WTC11 (cell line): ENCODE data around the gene SLC26A3. TPM values are rescaled to one million over a fixed set of nuclear protein-coding genes. Genes with fewer than 3 reads are reported as not detected.

ENCODE experiments used
- ATAC-seq: fragments of 200-7000 bp; cut with Tn5 transposase; 2 replicates; pipeline ENCODE4 v1.10.0; 2021; ENCODE audit warnings: mild to moderate bottlenecking, moderate library complexity
- CTCF ChIA-PET: fragments of 300-600 bp; sonication (Branson Sonifier 250); formaldehyde crosslinking; loops from one replicate; lab custom pipeline; 2021; ENCODE audit warnings: antibody characterized with exemption; lab: Charles Lee
- POLR2A ChIA-PET: fragments of 350-600 bp; sonication (Branson Sonifier 250); formaldehyde crosslinking; loops from one replicate; lab custom pipeline; 2021; ENCODE audit warnings: antibody characterized with exemption; lab: Charles Lee
- DNase-seq: peaks from one replicate; pipeline ENCODE4 v3.0.0; 2021; ENCODE audit warnings: low spot score
- H3K27ac Mint-ChIP-seq: 2 replicates; pipeline ENCODE4 v1.8.0; 2021; ENCODE audit warnings: mixed read lengths
- H3K27me3 Mint-ChIP-seq: 2 replicates; pipeline ENCODE4 v1.8.0; 2021; ENCODE audit warnings: low read depth, mild to moderate bottlenecking, moderate library complexity, mixed read lengths
- H3K36me3 Mint-ChIP-seq: 2 replicates; pipeline ENCODE4 v1.8.0; 2021; ENCODE audit warnings: mixed read lengths
- H3K4me1 Mint-ChIP-seq: 2 replicates; pipeline ENCODE4 v1.8.0; 2022; ENCODE audit warnings: mixed read lengths
- H3K4me3 Mint-ChIP-seq: 2 replicates; pipeline ENCODE4 v1.8.0; 2021; ENCODE audit warnings: mild to moderate bottlenecking, moderate library complexity, mixed read lengths
- H3K9me3 Mint-ChIP-seq: 2 replicates; pipeline ENCODE4 v1.8.0; 2021; ENCODE audit warnings: mixed read lengths
- FOXP1 ChIP-seq: sonication (generic); formaldehyde crosslinking; IDR thresholded peaks from 2 replicates; pipeline ENCODE4 v1.8.0; 2022; ENCODE audit warnings: missing genetic modification reagents, mild to moderate bottlenecking, moderate library complexity, borderline replicate concordance
- GABPB1 ChIP-seq: sonication (generic); formaldehyde crosslinking; IDR thresholded peaks from 2 replicates; pipeline ENCODE4 v1.8.1; 2023; ENCODE audit warnings: mild to moderate bottlenecking, missing genetic modification reagents
- GRHL2 ChIP-seq: fragments of 250-450 bp; sonication (Bioruptor Pico); IDR thresholded peaks from 2 replicates; pipeline ENCODE4 v1.8.0; 2022; ENCODE audit warnings: mild to moderate bottlenecking, moderate library complexity; ENCODE audit not compliant: insufficient replicate concordance, severe bottlenecking
- IRF2 ChIP-seq: sonication (generic); formaldehyde crosslinking; IDR thresholded peaks from 2 replicates; pipeline ENCODE4 v1.8.0; 2022; ENCODE audit warnings: low read depth, missing genetic modification reagents, borderline replicate concordance
- JAZF1 ChIP-seq: fragments of 250-450 bp; sonication (Bioruptor Pico); IDR thresholded peaks from 2 replicates; pipeline ENCODE4 v1.9.0; 2021; ENCODE audit warnings: moderate library complexity, mild to moderate bottlenecking, inconsistent platforms
- MXD4 ChIP-seq: fragments of 250-450 bp; sonication (Bioruptor Pico); IDR thresholded peaks from 2 replicates; pipeline ENCODE4 v1.8.0; 2021; ENCODE audit warnings: mild to moderate bottlenecking, moderate library complexity, borderline replicate concordance
- NFYB ChIP-seq: sonication (generic); formaldehyde crosslinking; conservative IDR thresholded peaks from 2 replicates; pipeline ENCODE4 v1.8.0; 2022; ENCODE audit warnings: low read depth, missing genetic modification reagents
- NR2C2 ChIP-seq: sonication (generic); formaldehyde crosslinking; IDR thresholded peaks from 2 replicates; pipeline ENCODE4 v1.8.0; 2022; ENCODE audit warnings: mild to moderate bottlenecking, missing genetic modification reagents
- NR3C1 ChIP-seq: sonication (generic); formaldehyde crosslinking; conservative IDR thresholded peaks from 2 replicates; pipeline ENCODE4 v1.8.1; 2023; ENCODE audit warnings: low read depth, mild to moderate bottlenecking, missing genetic modification reagents
- OVOL2 ChIP-seq: fragments of 250-450 bp; sonication (Bioruptor Pico); IDR thresholded peaks from 2 replicates; pipeline ENCODE4 v1.9.0; 2021; ENCODE audit warnings: mild to moderate bottlenecking, borderline replicate concordance
- SMAD3 ChIP-seq: sonication (generic); formaldehyde crosslinking; IDR thresholded peaks from 2 replicates; pipeline ENCODE4 v1.8.0; 2022; ENCODE audit warnings: missing genetic modification reagents, mild to moderate bottlenecking, borderline replicate concordance
- SP1 ChIP-seq: sonication (generic); formaldehyde crosslinking; conservative IDR thresholded peaks from 2 replicates; pipeline ENCODE4 v1.8.1; 2022; ENCODE audit warnings: missing genetic modification reagents
- TEAD4 ChIP-seq: sonication (generic); formaldehyde crosslinking; IDR thresholded peaks from 2 replicates; pipeline ENCODE4 v1.8.0; 2022; ENCODE audit warnings: mild to moderate bottlenecking, missing genetic modification reagents
- ZBTB21 ChIP-seq: sonication (generic); formaldehyde crosslinking; IDR thresholded peaks from 2 replicates; pipeline ENCODE4 v1.8.1; 2023; ENCODE audit warnings: mild to moderate bottlenecking, missing genetic modification reagents, borderline replicate concordance
- ZNF138 ChIP-seq: sonication (generic); formaldehyde crosslinking; conservative IDR thresholded peaks from 2 replicates; pipeline ENCODE4 v1.8.1; 2022; ENCODE audit warnings: mild to moderate bottlenecking, moderate library complexity, missing genetic modification reagents
- ZNF416 ChIP-seq: fragments of 250-450 bp; sonication (Bioruptor Pico); IDR thresholded peaks from 2 replicates; pipeline ENCODE4 v1.9.0; 2021; ENCODE audit warnings: mild to moderate bottlenecking, inconsistent platforms
- total RNA-seq: library from RNA; stranded (reverse); gene quantifications from 3 replicates; pipeline ENCODE4 v1.2.3, GENCODE V29; 2021
- TF ChIP-seq, protein P1 (sequence below): sonication (generic); formaldehyde crosslinking; IDR thresholded peaks from 2 replicates; pipeline ENCODE4 v1.8.0; 2022; ENCODE audit warnings: mild to moderate bottlenecking, missing genetic modification reagents
- TF ChIP-seq, protein P2 (sequence below): fragments of 250-450 bp; sonication (Bioruptor Pico); IDR thresholded peaks from 2 replicates; pipeline ENCODE4 v1.9.0; 2021; ENCODE audit warnings: mild to moderate bottlenecking
- TF ChIP-seq, protein P3 (sequence below): sonication (generic); formaldehyde crosslinking; IDR thresholded peaks from 2 replicates; pipeline ENCODE4 v1.8.1; 2022; ENCODE audit warnings: mild to moderate bottlenecking, missing genetic modification reagents, moderate library complexity, borderline replicate concordance
- TF ChIP-seq, protein P4 (sequence below): sonication (generic); formaldehyde crosslinking; IDR thresholded peaks from 2 replicates; pipeline ENCODE4 v1.8.1; 2022; ENCODE audit warnings: low read depth, mild to moderate bottlenecking, moderate library complexity, missing genetic modification reagents, borderline replicate concordance
- TF ChIP-seq, protein P5 (sequence below): fragments of 250-450 bp; sonication (Bioruptor Pico); conservative IDR thresholded peaks from 2 replicates; pipeline ENCODE4 v1.9.0; 2021; ENCODE audit warnings: mild to moderate bottlenecking
- TF ChIP-seq, protein P6 (sequence below): fragments of 250-450 bp; sonication (Bioruptor Pico); IDR thresholded peaks from 2 replicates; pipeline ENCODE4 v1.9.0; 2021; ENCODE audit warnings: moderate library complexity, mild to moderate bottlenecking, inconsistent platforms, borderline replicate concordance
- TF ChIP-seq, protein P7 (sequence below): sonication (generic); formaldehyde crosslinking; IDR thresholded peaks from 2 replicates; pipeline ENCODE4 v1.8.0; 2022; ENCODE audit warnings: mild to moderate bottlenecking, missing genetic modification reagents
- TF ChIP-seq, protein P8 (sequence below): sonication (generic); formaldehyde crosslinking; IDR thresholded peaks from 2 replicates; pipeline ENCODE4 v1.8.0; 2022; ENCODE audit warnings: mild to moderate bottlenecking, missing genetic modification reagents

Gene SLC26A3
- total RNA-seq, 1 experiment from 2014 or later: 0.28 TPM

DNA sequence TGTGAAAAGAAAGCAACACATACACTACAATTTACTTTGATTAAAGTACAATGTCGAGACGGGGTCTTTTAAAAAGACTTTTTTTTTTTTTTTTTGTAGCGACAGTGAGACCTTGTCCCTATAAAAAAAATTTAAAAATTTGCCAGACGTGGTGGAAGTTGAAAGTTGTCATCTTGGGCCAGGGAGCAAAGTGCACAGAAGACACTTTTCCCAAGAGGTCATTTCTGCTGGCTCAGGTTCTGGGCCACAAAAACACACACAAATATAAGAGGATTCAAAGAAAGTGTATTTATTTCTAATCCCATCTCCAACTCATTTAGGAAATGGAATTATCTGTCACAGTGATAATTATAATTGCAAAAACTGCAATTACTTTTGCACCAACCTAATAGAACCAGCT is 24.7 kb downstream of the SLC26A3 start (continued):
- no peak for TF ChIP-seq SP1 (CRISPR knock-in tag)
- TF ChIP-seq GRHL2 (CRISPR knock-in tag): no peak
- no peak for TF ChIP-seq GABPB1 (CRISPR knock-in tag)
- TF ChIP-seq JAZF1: no peak
- TF ChIP-seq, protein P1, sequence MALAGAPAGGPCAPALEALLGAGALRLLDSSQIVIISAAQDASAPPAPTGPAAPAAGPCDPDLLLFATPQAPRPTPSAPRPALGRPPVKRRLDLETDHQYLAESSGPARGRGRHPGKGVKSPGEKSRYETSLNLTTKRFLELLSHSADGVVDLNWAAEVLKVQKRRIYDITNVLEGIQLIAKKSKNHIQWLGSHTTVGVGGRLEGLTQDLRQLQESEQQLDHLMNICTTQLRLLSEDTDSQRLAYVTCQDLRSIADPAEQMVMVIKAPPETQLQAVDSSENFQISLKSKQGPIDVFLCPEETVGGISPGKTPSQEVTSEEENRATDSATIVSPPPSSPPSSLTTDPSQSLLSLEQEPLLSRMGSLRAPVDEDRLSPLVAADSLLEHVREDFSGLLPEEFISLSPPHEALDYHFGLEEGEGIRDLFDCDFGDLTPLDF (CRISPR knock-in tag): no peak
- TF ChIP-seq, protein P2, sequence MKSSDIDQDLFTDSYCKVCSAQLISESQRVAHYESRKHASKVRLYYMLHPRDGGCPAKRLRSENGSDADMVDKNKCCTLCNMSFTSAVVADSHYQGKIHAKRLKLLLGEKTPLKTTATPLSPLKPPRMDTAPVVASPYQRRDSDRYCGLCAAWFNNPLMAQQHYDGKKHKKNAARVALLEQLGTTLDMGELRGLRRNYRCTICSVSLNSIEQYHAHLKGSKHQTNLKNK: no peak
- TF ChIP-seq NFYB: no peak
- TF ChIP-seq NR3C1 (CRISPR knock-in tag): no peak
- TF ChIP-seq, all 79 proteins: peak for 0

DNA sequence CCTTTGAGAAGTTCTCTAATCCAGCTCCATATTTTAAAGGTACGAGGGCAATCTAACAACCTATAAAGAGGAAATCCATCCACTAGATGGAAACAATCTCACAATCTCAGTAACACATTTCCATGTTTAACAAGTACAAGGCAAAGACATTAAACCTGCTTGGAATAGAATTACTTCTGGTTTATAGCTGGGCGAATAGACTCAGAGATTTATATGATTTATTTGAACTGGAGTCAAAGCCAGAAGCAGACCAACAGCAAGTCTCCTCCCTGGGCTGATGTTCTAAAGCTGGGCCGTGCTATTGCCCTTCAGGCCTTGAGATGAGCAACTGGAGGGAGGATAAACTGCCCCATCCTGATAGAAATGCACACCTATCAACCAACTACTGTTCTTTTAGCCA is 25.3 kb downstream of the SLC26A3 start:
- Mint-ChIP-seq H3K4me3 (no peak overlapping the region), H3K27me3 (0 out of 2 replicates have a peak, but pooled peaks cover 3% of the 10 kb centered on the region), H3K36me3 (no peaks in the 10 kb centered on the region), H3K9me3 (peaks cover 6% of the 10 kb centered on the region), H3K4me1 (peaks cover 5% of the 10 kb centered on the region; the same call in 1 of the 2 replicates), H3K27ac (no peak overlapping the region)
- TF ChIP-seq NR2C2 (CRISPR knock-in tag): no peak
- TF ChIP-seq ZNF416 (CRISPR knock-in tag): no peak
- TF ChIP-seq ZBTB21 (CRISPR knock-in tag): no peak
- ChIA-PET CTCF (interaction anchor here (1.3 kb wide), 1 partner anchor 97 kb away, joined by 4 read pairs; no protein-coding TSS in a partner anchor), POLR2A (no interaction called here)
- ATAC-seq (no peak), DNase-seq (no peak)

DNA sequence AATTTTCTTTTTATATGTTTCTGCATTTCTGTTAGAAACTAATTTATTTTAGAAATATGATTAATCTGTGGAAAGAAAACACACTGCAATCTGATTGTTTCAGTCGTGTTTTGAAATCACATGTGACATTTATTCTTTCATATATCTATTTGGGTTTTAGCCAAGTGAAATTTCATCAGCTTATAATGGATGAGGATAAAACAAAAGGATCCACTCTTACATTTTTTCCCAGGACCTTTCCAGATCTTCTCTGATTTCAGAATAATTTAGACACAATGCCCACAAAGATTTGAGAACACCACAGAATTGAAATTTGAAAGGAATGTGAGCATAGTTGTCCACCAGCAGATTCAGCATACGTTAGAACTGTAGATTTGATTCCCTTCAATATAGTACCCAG is 30.0 kb downstream of the SLC26A3 start:
- Mint-ChIP-seq H3K36me3 (no peaks in the 10 kb centered on the region), H3K4me1 (no peaks in the 10 kb centered on the region), H3K4me3 (no peak overlapping the region), H3K9me3 (peaks cover 6% of the 10 kb centered on the region), H3K27ac (no peak overlapping the region), H3K27me3 (peaks cover 9% of the 10 kb centered on the region)
- CTCF ChIA-PET: interaction anchor here (1.2 kb wide), 1 partner anchor 102 kb away, joined by 3 read pairs; no protein-coding TSS in a partner anchor
- POLR2A ChIA-PET: no interaction called here
- ATAC-seq (no peak), DNase-seq (no peak)
- TF ChIP-seq, protein P3, sequence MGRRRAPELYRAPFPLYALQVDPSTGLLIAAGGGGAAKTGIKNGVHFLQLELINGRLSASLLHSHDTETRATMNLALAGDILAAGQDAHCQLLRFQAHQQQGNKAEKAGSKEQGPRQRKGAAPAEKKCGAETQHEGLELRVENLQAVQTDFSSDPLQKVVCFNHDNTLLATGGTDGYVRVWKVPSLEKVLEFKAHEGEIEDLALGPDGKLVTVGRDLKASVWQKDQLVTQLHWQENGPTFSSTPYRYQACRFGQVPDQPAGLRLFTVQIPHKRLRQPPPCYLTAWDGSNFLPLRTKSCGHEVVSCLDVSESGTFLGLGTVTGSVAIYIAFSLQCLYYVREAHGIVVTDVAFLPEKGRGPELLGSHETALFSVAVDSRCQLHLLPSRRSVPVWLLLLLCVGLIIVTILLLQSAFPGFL (CRISPR knock-in tag): no peak
- TF ChIP-seq, protein P4, sequence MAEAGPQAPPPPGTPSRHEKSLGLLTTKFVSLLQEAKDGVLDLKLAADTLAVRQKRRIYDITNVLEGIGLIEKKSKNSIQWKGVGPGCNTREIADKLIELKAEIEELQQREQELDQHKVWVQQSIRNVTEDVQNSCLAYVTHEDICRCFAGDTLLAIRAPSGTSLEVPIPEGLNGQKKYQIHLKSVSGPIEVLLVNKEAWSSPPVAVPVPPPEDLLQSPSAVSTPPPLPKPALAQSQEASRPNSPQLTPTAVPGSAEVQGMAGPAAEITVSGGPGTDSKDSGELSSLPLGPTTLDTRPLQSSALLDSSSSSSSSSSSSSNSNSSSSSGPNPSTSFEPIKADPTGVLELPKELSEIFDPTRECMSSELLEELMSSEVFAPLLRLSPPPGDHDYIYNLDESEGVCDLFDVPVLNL (CRISPR knock-in tag): no peak
- TF ChIP-seq NR2C2 (CRISPR knock-in tag) (no peak), JAZF1 (no peak), OVOL2 (CRISPR knock-in tag) (no peak), ZNF138 (CRISPR knock-in tag) (no peak), SMAD3 (CRISPR knock-in tag) (no peak), MXD4 (CRISPR knock-in tag) (no peak), IRF2 (no peak), TEAD4 (no peak), FOXP1 (CRISPR knock-in tag) (no peak)
- TF ChIP-seq, protein P5, sequence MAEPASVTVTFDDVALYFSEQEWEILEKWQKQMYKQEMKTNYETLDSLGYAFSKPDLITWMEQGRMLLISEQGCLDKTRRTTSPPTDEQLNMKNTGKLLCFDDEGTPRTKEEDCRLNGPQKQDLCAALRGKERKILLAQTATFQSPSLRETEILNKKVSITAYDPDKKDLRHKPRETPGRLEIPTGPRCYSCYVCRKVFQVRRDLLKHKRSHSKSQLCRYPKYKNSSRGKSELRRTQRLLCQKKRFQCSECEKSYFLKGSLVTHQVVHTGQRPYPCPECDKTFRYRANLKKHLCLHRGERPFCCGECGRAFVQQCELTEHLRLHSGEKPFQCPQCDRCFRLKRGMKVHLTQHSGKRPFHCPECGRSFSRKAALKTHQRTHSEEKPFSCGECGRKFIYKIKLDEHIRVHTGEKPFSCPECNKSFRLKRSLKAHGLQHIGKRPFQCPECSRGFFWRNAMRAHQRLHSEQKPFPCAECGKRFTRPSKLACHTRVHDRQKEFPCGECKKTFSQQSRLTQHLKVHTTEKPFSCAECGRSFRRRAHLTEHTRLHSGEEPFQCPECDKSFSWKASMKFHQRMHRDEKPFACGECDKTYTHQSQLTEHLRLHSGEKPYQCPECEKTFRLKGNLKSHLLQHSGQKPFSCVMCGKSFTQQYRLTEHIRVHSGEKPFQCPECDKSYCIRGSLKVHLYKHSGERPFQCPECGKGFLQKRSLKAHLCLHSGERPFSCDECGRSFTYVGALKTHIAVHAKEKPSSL (CRISPR knock-in tag): no peak
- TF ChIP-seq, protein P6, sequence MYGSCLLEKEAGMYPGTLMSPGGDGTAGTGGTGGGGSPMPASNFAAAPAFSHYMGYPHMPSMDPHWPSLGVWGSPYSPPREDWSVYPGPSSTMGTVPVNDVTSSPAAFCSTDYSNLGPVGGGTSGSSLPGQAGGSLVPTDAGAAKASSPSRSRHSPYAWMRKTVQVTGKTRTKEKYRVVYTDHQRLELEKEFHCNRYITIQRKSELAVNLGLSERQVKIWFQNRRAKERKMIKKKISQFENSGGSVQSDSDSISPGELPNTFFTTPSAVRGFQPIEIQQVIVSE (CRISPR knock-in tag): no peak
- TF ChIP-seq, protein P7, sequence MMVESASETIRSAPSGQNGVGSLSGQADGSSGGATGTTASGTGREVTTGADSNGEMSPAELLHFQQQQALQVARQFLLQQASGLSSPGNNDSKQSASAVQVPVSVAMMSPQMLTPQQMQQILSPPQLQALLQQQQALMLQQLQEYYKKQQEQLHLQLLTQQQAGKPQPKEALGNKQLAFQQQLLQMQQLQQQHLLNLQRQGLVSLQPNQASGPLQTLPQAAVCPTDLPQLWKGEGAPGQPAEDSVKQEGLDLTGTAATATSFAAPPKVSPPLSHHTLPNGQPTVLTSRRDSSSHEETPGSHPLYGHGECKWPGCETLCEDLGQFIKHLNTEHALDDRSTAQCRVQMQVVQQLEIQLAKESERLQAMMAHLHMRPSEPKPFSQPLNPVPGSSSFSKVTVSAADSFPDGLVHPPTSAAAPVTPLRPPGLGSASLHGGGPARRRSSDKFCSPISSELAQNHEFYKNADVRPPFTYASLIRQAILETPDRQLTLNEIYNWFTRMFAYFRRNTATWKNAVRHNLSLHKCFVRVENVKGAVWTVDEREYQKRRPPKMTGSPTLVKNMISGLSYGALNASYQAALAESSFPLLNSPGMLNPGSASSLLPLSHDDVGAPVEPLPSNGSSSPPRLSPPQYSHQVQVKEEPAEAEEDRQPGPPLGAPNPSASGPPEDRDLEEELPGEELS (CRISPR knock-in tag): no peak
- TF ChIP-seq, protein P8, sequence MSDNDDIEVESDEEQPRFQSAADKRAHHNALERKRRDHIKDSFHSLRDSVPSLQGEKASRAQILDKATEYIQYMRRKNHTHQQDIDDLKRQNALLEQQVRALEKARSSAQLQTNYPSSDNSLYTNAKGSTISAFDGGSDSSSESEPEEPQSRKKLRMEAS (CRISPR knock-in tag): no peak
